Activated CD8-positive, alpha-beta T cell treated with anti-CD3 and anti-CD28 coated beads for 36 hours (primary cell): ENCODE measurements around the gene IL36B. TPM values are rescaled to one million over a fixed set of nuclear protein-coding genes. Genes with fewer than 3 reads are reported as not detected.

Experiments
- ATAC-seq: fragments of 200-7000 bp; cut with Tn5 transposase; one replicate; pipeline ENCODE4 v1.10.0; 2021; ENCODE audit warnings: mild to moderate bottlenecking, moderate library complexity
- CTCF ChIA-PET: fragments of 350-600 bp; sonication (Branson Sonifier 250); formaldehyde crosslinking; loops from one replicate; lab custom pipeline; 2021; ENCODE audit warnings: antibody characterized with exemption; lab: Charles Lee
- POLR2A ChIA-PET: fragments of 350-600 bp; sonication (Branson Sonifier 250); formaldehyde crosslinking; loops from one replicate; lab custom pipeline; 2021; ENCODE audit warnings: antibody characterized with exemption; lab: Charles Lee
- DNase-seq: peaks from one replicate; pipeline ENCODE4 v3.0.0-alpha.2; 2020
- H3K27ac Mint-ChIP-seq: one replicate; pipeline ENCODE4 v1.8.0; 2021; ENCODE audit warnings: mild to moderate bottlenecking, mixed read lengths
- H3K27me3 Mint-ChIP-seq: one replicate; pipeline ENCODE4 v1.8.0; 2021; ENCODE audit warnings: mixed read lengths
- H3K36me3 Mint-ChIP-seq: one replicate; pipeline ENCODE4 v1.8.0; 2021; ENCODE audit warnings: low read depth, mixed read lengths
- H3K4me1 Mint-ChIP-seq: one replicate; pipeline ENCODE4 v1.8.0; 2021; ENCODE audit warnings: low read depth, mixed read lengths
- H3K4me3 Mint-ChIP-seq: one replicate; pipeline ENCODE4 v1.8.0; 2021; ENCODE audit warnings: mild to moderate bottlenecking, moderate library complexity, mixed read lengths
- H3K9me3 Mint-ChIP-seq: one replicate; pipeline ENCODE4 v1.8.0; 2021; ENCODE audit warnings: mixed read lengths
- intact Hi-C: fragments of 100-400 bp; cut with micrococcal nuclease; formaldehyde crosslinking; loops from one replicate; pipeline ENCODE4 v1.10.0; 2022
- total RNA-seq, 2 experiments: library from RNA; stranded (reverse); gene quantifications; one replicate each; pipeline ENCODE4 v1.2.3, GENCODE V29; 2021
- TF ChIP-seq, protein P1 (sequence below): fragments of 200-600 bp; IDR thresholded peaks from one replicate; pipeline ENCODE4 v1.8.0; 2022; ENCODE audit warnings: antibody characterized with exemption, mild to moderate bottlenecking

Gene IL36B
- total RNA-seq, 2 experiments from 2014 or later, result not detected

DNA sequence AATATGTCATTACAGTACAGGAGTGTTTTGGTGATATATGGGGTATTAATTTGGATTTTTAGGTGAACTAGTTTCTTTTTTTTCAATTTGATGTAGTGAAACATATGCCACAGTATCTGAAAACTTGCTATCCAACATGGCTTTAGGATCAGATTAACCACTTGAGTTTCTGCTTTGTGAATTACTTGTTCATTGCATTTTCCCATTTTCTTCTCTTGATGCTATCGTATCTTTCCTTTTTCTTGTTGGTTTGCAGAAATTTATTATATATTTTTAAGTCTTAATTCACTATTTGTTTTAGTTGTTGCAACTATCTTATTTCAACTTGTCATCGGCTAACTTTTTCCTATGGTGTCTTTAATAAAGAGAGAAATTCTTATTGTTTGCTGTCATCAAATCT is 38.6 kb downstream of the IL36B start:
- POLR2A ChIA-PET, result interaction anchor here (0.9 kb wide), 1 partner anchor 14 kb away, joined by 3 read pairs; no protein-coding TSS in a partner anchor
- CTCF ChIA-PET, result no interaction called here

DNA sequence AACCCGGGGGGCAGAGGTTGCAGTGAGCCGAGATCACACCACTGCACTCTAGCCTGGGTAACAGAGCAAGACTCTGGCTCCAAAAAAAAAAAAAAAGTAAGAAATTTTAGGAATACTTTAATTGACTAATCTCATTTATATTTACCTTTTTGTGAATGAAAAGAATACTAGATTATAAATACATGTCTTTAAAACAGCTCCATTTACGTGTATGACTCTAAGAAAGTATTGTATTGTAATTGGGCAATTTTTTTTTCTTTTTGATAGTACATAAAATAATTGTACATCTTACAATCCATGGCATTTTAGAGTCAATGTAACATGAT is 39.4 kb downstream of the IL36B start:
- ChIA-PET POLR2A (interaction anchor here (0.9 kb wide), 1 partner anchor 13 kb away, joined by 3 read pairs; no protein-coding TSS in a partner anchor), CTCF (no interaction called here)
- DNase-seq (no peak), ATAC-seq (no peak)
- no peaks in the 10 kb centered on the region for H3K36me3 Mint-ChIP-seq
- no peaks in the 10 kb centered on the region for H3K27me3 Mint-ChIP-seq
- H3K9me3 Mint-ChIP-seq, result peaks cover 2% of the 10 kb centered on the region
- TF ChIP-seq, protein P1, sequence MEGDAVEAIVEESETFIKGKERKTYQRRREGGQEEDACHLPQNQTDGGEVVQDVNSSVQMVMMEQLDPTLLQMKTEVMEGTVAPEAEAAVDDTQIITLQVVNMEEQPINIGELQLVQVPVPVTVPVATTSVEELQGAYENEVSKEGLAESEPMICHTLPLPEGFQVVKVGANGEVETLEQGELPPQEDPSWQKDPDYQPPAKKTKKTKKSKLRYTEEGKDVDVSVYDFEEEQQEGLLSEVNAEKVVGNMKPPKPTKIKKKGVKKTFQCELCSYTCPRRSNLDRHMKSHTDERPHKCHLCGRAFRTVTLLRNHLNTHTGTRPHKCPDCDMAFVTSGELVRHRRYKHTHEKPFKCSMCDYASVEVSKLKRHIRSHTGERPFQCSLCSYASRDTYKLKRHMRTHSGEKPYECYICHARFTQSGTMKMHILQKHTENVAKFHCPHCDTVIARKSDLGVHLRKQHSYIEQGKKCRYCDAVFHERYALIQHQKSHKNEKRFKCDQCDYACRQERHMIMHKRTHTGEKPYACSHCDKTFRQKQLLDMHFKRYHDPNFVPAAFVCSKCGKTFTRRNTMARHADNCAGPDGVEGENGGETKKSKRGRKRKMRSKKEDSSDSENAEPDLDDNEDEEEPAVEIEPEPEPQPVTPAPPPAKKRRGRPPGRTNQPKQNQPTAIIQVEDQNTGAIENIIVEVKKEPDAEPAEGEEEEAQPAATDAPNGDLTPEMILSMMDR, result no peak
- H3K27ac Mint-ChIP-seq, result no peak overlapping the region
- intact Hi-C loops, result no loop called here
- no peak overlapping the region for H3K4me3 Mint-ChIP-seq
- peaks cover 19% of the 10 kb centered on the region for H3K4me1 Mint-ChIP-seq

More for the DNA sequence above, 38.6 kb downstream of the IL36B start:
- Mint-ChIP-seq H3K9me3 (peaks cover 5% of the 10 kb centered on the region), H3K27me3 (no peaks in the 10 kb centered on the region), H3K36me3 (no peaks in the 10 kb centered on the region), H3K27ac (no peak overlapping the region), H3K4me1 (peaks cover 19% of the 10 kb centered on the region), H3K4me3 (no peak overlapping the region)
- intact Hi-C loops, result no loop called here
- DNase-seq (no peak), ATAC-seq (no peak)
- TF ChIP-seq, protein P1, result no peak

DNA sequence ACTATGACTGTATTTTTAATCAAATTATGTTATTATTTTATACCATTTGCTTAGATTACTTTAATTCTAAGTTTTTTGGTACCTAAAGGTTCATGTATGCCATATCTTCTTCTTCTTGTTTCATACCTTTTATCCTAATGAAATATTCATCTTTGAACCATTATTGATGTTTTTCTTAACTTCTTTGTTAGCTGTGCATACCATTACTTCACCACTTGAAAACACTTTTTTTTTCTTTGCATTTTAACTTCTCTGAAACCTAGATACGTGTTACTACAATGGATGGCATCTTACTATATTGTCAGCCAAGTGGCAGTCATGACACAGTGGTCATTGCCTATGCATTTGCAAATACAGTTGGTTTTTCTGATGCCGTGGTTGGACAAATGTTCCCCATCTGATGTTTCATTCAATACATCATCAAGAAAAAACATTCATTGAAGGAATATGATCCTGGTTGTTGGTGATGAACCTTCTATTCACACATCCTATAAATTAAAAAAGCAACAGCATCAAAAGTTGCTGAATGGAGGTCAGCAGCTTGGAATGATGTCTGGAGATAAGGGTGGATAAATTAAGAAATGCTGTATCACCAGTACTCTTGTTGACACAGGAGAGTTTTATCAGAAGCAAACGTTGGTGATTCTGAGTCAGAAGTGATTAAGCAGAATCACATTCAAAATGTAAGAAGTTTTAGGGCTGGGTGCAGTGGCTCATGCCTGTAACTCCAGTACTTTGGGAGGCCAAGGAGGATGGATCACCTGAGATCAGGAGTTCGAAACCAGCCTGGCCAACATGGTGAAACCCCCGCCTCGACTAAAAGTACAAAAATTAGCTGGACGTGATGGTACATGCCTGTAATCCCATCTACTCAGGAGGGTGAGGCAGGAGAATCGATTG is 40.0 kb downstream of the IL36B start:
- DNase-seq (no peak), ATAC-seq (no peak)
- intact Hi-C loops, result no loop called here
- Mint-ChIP-seq H3K27ac (no peak overlapping the region), H3K4me3 (no peak overlapping the region), H3K4me1 (peaks cover 21% of the 10 kb centered on the region), H3K27me3 (no peaks in the 10 kb centered on the region), H3K9me3 (no peaks in the 10 kb centered on the region), H3K36me3 (no peaks in the 10 kb centered on the region)
- TF ChIP-seq, protein P1, result no peak
- ChIA-PET CTCF (no interaction called here), POLR2A (no interaction called here)

DNA sequence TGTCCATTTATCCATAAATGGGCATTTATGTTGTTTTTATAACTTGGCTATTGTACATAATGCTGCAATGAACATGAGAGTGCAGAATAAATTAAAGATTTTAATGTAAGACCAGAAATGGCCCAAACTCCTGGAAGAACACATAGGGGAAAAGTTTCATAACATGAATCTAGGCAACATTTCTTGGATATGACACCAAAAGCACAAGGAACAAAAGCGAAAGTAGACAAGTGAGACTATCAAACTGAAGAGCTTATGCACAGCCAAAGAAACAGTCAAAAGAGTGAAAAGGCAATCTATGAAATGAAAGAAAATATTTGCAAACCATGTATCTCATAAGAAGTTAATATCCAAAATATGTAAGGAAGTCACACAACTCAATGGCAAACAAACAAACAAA is 41.6 kb downstream of the IL36B start:
- no peak overlapping the region for H3K4me3 Mint-ChIP-seq
- DNase-seq, result no peak

DNA sequence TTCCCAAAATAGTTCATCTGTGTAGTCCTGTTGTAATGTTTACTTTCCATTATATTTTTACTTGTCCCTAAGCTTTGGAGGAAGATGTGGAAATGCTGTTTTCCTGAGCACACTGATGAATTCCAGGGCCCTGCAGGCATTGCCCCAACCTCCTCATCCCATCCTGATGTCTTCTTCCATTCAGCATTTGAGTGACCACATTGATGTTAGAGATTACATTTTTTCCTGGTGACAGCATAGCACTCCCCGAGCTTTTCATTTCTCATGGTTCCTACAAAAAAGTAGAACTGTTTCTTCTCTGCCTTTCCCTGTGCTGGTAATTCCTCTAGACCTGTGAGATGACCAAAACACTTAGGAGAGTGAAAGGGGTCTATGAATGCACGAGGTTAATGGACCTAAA is 42.6 kb downstream of the IL36B start:
- intact Hi-C loops, result no loop called here
- ChIA-PET POLR2A (interaction anchor here (0.7 to 1.2 kb wide), 3 partner anchors 17 to 65 kb away, joined by 3 to 4 read pairs (median 3); no protein-coding TSS in a partner anchor), CTCF (no interaction called here)
- ATAC-seq (no peak), DNase-seq (no peak)
- no peak overlapping the region for H3K27ac Mint-ChIP-seq
- TF ChIP-seq, protein P1, result no peak
- peaks cover 10% of the 10 kb centered on the region for H3K4me1 Mint-ChIP-seq
- no peaks in the 10 kb centered on the region for H3K36me3 Mint-ChIP-seq
- H3K4me3 Mint-ChIP-seq, result no peak overlapping the region
- H3K27me3 Mint-ChIP-seq, result no peaks in the 10 kb centered on the region
- no peaks in the 10 kb centered on the region for H3K9me3 Mint-ChIP-seq

More for the DNA sequence above, 41.6 kb downstream of the IL36B start:
- H3K27ac Mint-ChIP-seq, result no peak overlapping the region
- POLR2A ChIA-PET, result no interaction called here
- no peak for ATAC-seq
- no peaks in the 10 kb centered on the region for H3K9me3 Mint-ChIP-seq
- intact Hi-C loops, result no loop called here
- H3K27me3 Mint-ChIP-seq, result no peaks in the 10 kb centered on the region
- TF ChIP-seq, protein P1, result no peak
- peaks cover 16% of the 10 kb centered on the region for H3K4me1 Mint-ChIP-seq
- no peaks in the 10 kb centered on the region for H3K36me3 Mint-ChIP-seq
- CTCF ChIA-PET, result no interaction called here
